HFFc6 (cell line): ENCODE measurements around the gene DUSP22. TPM values are rescaled to one million over a fixed set of nuclear protein-coding genes. Genes with fewer than 3 reads are reported as not detected.

ENCODE experiments used
- DNase-seq: peaks from one replicate; pipeline ENCODE4 v3.0.0-alpha.2; 2018
- H3K27ac Mint-ChIP-seq: 2 replicates; pipeline ENCODE4 v1.8.0; 2020; ENCODE audit warnings: mild to moderate bottlenecking, mixed read lengths
- H3K27me3 Mint-ChIP-seq: 2 replicates; pipeline ENCODE4 v1.8.0; 2021; ENCODE audit warnings: mild to moderate bottlenecking, moderate library complexity, mixed read lengths; ENCODE audit not compliant: insufficient read depth
- H3K36me3 Mint-ChIP-seq: 2 replicates; pipeline ENCODE4 v1.8.0; 2021; ENCODE audit warnings: low read depth, mixed read lengths
- H3K4me1 Mint-ChIP-seq: 2 replicates; pipeline ENCODE4 v1.8.0; 2020; ENCODE audit warnings: low read depth, mixed read lengths
- H3K4me3 Mint-ChIP-seq: 2 replicates; pipeline ENCODE4 v1.8.0; 2020; ENCODE audit warnings: mild to moderate bottlenecking, moderate library complexity, mixed read lengths
- H3K9me3 Mint-ChIP-seq: 2 replicates; pipeline ENCODE4 v1.8.0; 2020; ENCODE audit warnings: mild to moderate bottlenecking, mixed read lengths
- CTCF ChIP-seq: fragments of 200-600 bp; sonication (generic); IDR thresholded peaks from 2 replicates; pipeline ENCODE4 v1.5.0; 2021; ENCODE audit warnings: antibody characterized with exemption, mild to moderate bottlenecking
- total RNA-seq, 6 experiments: library from RNA; stranded (reverse); fragmentation: NEBNext Ultra II Directional; extraction: Animal tissue kit (Norgen Biotek cat#: 25700); gene quantifications; 2 replicates in 1 of 6; 3 replicates in 5 of 6; pipeline ENCODE4 v1.2.3, GENCODE V29; 2021

The DUSP22 gene
- total RNA-seq, 6 experiments from 2014 or later = 6.8 to 11.9 (median 9.2) TPM

GRCh38 chr6:394641-395289 is 102.5 kb downstream of the DUSP22 start:
- DNase-seq = no peak
- Mint-ChIP-seq H3K36me3 (peaks cover 6% of the 10 kb centered on the region), H3K27me3 (peaks cover 19% of the 10 kb centered on the region), H3K4me3 (no peak overlapping the region), H3K9me3 (peaks cover 4% of the 10 kb centered on the region; the same call in 1 of the 2 replicates), H3K27ac (no peak overlapping the region), H3K4me1 (peaks cover 12% of the 10 kb centered on the region)
- TF ChIP-seq CTCF = no peak

GRCh38 chr6:395432-396125 is 103.3 kb downstream of the DUSP22 start:
- peaks cover 12% of the 10 kb centered on the region for H3K4me1 Mint-ChIP-seq
- DNase-seq = no peak
- peaks cover 23% of the 10 kb centered on the region for H3K27me3 Mint-ChIP-seq
- no peak overlapping the region for H3K4me3 Mint-ChIP-seq
- TF ChIP-seq CTCF = no peak
- H3K27ac Mint-ChIP-seq = no peak overlapping the region
- H3K36me3 Mint-ChIP-seq = peaks cover 6% of the 10 kb centered on the region
- H3K9me3 Mint-ChIP-seq = peaks cover 4% of the 10 kb centered on the region; the same call in 1 of the 2 replicates

GRCh38 chr6:396126-396520 is 103.8 kb downstream of the DUSP22 start:
- no peak overlapping the region for H3K4me3 Mint-ChIP-seq
- TF ChIP-seq CTCF = no peak
- peaks cover 6% of the 10 kb centered on the region for H3K36me3 Mint-ChIP-seq
- peaks cover 4% of the 10 kb centered on the region; the same call in 1 of the 2 replicates for H3K9me3 Mint-ChIP-seq
- peaks cover 22% of the 10 kb centered on the region for H3K27me3 Mint-ChIP-seq
- peaks cover 9% of the 10 kb centered on the region for H3K4me1 Mint-ChIP-seq
- DNase-seq = no peak
- H3K27ac Mint-ChIP-seq = no peak overlapping the region

GRCh38 chr6:397056-397455 is 104.8 kb downstream of the DUSP22 start:
- no peak overlapping the region for H3K4me3 Mint-ChIP-seq
- TF ChIP-seq CTCF = no peak
- H3K4me1 Mint-ChIP-seq = peaks cover 7% of the 10 kb centered on the region
- peaks cover 6% of the 10 kb centered on the region for H3K36me3 Mint-ChIP-seq
- H3K9me3 Mint-ChIP-seq = peaks cover 4% of the 10 kb centered on the region; the same call in 1 of the 2 replicates
- no peak for DNase-seq
- no peak overlapping the region for H3K27ac Mint-ChIP-seq
- H3K27me3 Mint-ChIP-seq = peaks cover 25% of the 10 kb centered on the region

GRCh38 chr6:397604-398003 is 105.3 kb downstream of the DUSP22 start:
- DNase-seq = no peak
- Mint-ChIP-seq H3K27ac (no peak overlapping the region), H3K27me3 (peaks cover 29% of the 10 kb centered on the region), H3K36me3 (peaks cover 6% of the 10 kb centered on the region), H3K9me3 (peaks cover 4% of the 10 kb centered on the region; the same call in 1 of the 2 replicates), H3K4me3 (no peak overlapping the region), H3K4me1 (peaks cover 7% of the 10 kb centered on the region)
- TF ChIP-seq CTCF = no peak
